Stimulated activated naive CD8-positive, alpha-beta T cell treated with anti-CD3 and anti-CD28 coated beads, Interleukin-15, Interleukin-2, amounts not matched to agents 100 ng/mL and 50 ng/mL, for 24 hours (primary cell): ENCODE measurements around the gene RILPL1.
"Not testable (repeated sequence)": the region's sequence is repeated elsewhere in the genome, so short reads cannot be mapped to it uniquely, and the experiment has no call there.

ENCODE experiments used
- H3K27ac Mint-ChIP-seq: one replicate; pipeline ENCODE4 v1.8.0; 2021; ENCODE audit warnings: mild to moderate bottlenecking, mixed read lengths
- H3K27me3 Mint-ChIP-seq: one replicate; pipeline ENCODE4 v1.8.0; 2021; ENCODE audit warnings: mixed read lengths
- H3K36me3 Mint-ChIP-seq: one replicate; pipeline ENCODE4 v1.8.0; 2021; ENCODE audit warnings: low read depth, mixed read lengths
- H3K4me1 Mint-ChIP-seq: one replicate; pipeline ENCODE4 v1.8.0; 2021; ENCODE audit warnings: low read depth, mixed read lengths
- H3K4me3 Mint-ChIP-seq: one replicate; pipeline ENCODE4 v1.8.0; 2021; ENCODE audit warnings: mild to moderate bottlenecking, mixed read lengths
- H3K9me3 Mint-ChIP-seq: one replicate; pipeline ENCODE4 v1.8.0; 2021; ENCODE audit warnings: mixed read lengths

RILPL1 gene

DNA sequence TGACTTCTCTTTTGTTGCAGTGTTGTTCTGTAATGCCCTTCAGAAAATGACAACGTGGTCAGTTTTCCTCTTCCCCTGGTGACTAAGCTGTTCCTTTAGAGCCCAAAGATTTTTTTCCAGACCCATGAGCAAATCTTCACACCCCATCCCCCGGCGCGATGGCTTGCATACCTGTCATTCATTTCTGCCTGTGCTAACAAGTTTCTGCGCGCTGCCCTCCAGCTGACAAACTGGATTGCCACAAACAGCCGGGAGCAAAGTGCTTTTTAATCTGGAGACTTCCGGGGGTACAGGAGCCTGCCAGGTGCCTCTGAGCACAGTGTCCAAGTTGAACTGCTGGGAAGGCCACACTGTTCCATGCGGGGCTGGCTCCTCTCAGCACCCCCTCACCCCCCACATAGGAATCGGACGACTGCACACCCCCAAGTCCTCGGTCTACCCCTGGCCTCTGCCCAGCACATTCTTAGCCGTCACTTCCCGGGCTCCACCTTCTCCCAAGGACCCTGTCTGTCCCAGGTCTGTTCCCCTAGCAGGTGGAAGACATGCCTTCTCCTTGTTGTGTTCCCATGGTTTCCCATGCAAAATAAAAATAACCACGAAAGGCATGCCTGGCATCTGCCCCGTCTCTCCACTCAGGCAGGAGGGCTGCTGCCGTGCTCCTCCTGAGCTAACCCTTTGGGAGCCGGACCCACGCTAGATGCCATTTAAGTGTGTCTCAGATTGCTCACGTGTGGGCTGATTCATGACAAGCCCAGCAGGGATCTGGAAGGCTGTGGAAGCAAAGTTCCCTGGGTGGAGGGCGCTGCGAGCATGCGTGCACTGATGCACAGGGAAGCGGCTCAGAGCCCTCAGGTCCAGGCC lies 14.1 kb downstream of the RILPL1 start:
- Mint-ChIP-seq H3K36me3 (no peaks in the 10 kb centered on the region), H3K4me1 (peaks cover 5% of the 10 kb centered on the region), H3K27ac (no peak overlapping the region), H3K4me3 (no peak overlapping the region), H3K9me3 (no peaks in the 10 kb centered on the region), H3K27me3 (no peaks in the 10 kb centered on the region)

GRCh38 chr12:123516216-123516780 lies 17.2 kb downstream of the RILPL1 start:
- Mint-ChIP-seq H3K9me3 (no peaks in the 10 kb centered on the region), H3K36me3 (no peaks in the 10 kb centered on the region), H3K27ac (no peak overlapping the region), H3K4me1 (peaks cover 5% of the 10 kb centered on the region), H3K4me3 (no peak overlapping the region), H3K27me3 (no peaks in the 10 kb centered on the region)

DNA sequence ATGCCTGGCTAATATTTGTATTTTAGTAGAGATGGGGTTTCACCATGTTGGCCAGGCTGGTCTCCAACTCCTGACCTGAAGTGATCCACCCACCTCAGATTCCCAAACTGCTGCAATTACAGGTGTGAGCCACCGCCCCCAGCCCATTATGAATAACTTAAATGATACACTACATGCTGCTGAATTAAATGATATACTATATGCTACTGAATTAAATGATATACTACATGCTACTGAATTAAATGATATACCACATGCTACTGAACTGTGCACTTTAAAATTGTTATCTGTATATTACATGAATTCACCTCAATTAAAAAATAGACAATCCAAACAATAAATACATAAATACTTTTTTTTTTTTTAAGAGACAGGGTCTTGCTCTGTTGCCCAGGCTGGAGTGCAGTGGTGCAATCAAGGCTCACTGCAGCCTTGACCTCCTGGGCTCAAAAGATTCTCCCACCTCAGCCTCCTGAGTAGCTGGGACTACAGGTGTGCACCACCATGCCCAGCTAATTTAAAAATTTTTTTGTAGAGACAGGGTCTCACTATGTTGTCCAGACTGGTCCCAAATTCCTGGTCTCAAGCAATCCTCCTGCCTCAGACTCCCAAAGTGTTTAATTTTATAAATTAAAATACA lies 18.8 kb downstream of the RILPL1 start:
- not testable (repeated sequence) for H3K27me3 Mint-ChIP-seq, H3K4me3 Mint-ChIP-seq, H3K36me3 Mint-ChIP-seq, H3K9me3 Mint-ChIP-seq, H3K4me1 Mint-ChIP-seq, H3K27ac Mint-ChIP-seq

DNA sequence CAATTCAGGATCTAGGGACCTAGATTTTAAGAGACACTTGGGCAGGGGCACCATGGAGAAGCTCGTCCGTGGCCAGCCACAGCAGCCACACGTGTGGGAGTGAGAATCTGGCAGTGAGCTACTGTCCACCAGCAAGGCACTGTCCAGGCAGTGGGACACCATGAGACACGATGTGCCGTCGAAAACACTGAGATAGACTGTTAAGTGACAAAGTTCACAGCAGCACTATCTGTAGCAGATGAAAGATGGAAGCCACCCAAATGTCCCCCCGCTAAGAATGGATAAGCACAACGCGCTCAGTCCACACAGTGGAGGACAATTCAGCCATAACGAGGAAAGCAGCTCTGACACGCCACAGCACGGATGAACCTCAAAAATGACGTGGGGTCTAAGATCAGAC lies 19.7 kb downstream of the RILPL1 start:
- H3K4me3 Mint-ChIP-seq, result no peak overlapping the region
- no peak overlapping the region for H3K27ac Mint-ChIP-seq
- H3K9me3 Mint-ChIP-seq, result no peaks in the 10 kb centered on the region
- H3K4me1 Mint-ChIP-seq, result no peaks in the 10 kb centered on the region
- no peaks in the 10 kb centered on the region for H3K27me3 Mint-ChIP-seq
- no peaks in the 10 kb centered on the region for H3K36me3 Mint-ChIP-seq

DNA sequence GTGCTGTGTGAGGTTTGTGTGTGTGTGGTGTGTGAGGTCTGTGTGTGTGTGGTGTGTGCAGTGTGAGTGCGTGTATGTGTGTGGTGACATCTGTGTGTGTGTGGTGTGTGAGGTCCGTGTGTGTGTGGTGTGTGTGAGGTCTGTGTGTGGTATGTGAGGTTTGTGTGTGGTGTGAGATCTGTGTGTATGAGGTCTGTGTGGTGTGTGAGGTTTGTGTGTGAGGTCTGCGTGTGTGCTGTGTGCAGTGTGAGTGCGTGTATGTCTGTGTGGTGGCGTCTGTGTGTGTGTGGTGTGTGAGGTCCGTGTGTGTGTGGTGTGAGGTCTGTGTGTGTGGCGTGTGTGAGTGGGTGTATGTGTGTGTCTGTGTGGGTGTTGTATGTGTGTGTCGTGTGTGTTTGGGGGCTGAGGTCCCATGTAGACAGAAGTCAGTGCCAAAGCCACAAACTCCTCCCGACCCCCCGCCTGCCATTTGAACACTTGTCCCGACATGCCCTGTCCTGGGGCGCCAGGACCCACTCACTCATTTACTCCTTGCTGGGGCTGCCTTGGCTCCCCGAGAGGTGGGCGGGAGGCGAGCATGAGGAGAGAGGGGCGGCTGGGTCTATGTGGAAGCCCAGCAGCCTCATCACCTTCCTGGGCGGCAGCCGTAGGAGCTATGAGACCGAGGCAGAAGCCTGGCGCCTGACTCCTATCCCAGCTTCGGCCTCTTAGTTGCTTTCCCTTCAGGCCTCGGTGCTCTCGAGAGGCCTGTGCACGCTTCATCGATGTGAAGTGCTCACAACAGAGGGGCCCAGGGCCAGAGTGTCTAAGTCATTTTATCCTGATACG lies 20.5 kb downstream of the RILPL1 start:
- Mint-ChIP-seq H3K27me3 (no peaks in the 10 kb centered on the region), H3K4me1 (no peaks in the 10 kb centered on the region), H3K4me3 (no peak overlapping the region), H3K27ac (no peak overlapping the region), H3K36me3 (no peaks in the 10 kb centered on the region), H3K9me3 (no peaks in the 10 kb centered on the region)

- H3K4me3 Mint-ChIP-seq, result no peak overlapping the region
- H3K27ac Mint-ChIP-seq, result no peak overlapping the region
- no peaks in the 10 kb centered on the region for H3K9me3 Mint-ChIP-seq
- no peaks in the 10 kb centered on the region for H3K36me3 Mint-ChIP-seq
- no peaks in the 10 kb centered on the region for H3K4me1 Mint-ChIP-seq
- H3K27me3 Mint-ChIP-seq, result no peaks in the 10 kb centered on the region
Measured at GRCh38 chr12:123506843-123507236, 26.7 kb downstream of the RILPL1 start.

- H3K4me3 Mint-ChIP-seq, result no peak overlapping the region
- H3K27me3 Mint-ChIP-seq, result no peaks in the 10 kb centered on the region
- no peaks in the 10 kb centered on the region for H3K9me3 Mint-ChIP-seq
- H3K36me3 Mint-ChIP-seq, result no peaks in the 10 kb centered on the region
- H3K27ac Mint-ChIP-seq, result no peak overlapping the region
- no peaks in the 10 kb centered on the region for H3K4me1 Mint-ChIP-seq
Measured at GRCh38 chr12:123506059-123506842, 27.3 kb downstream of the RILPL1 start.

DNA sequence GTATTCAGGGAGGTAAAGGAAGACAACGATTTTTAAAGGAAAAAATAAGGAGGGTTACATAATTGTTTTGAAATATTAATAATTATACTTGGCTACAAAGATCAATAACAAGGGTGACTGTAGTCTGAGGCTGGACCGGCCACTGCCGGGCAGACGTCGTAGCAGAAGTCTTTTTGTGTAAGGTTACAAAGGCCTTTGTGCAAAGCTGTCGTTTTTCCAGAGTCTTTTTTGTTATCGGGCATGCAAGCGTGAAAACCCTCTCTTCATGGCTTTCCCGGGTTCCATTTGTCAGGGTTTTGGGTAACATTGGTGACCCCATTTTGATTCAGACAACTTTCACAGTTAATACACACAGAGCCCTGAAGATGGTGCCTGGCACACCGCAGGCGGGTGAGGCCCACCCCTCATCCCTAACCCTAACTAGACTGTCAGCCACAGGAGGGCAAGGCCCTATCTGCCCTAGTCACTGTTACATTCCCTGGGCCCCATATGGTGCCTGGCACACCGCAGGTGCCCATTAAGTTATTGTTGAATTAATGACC lies 31.3 kb downstream of the RILPL1 start:
- H3K4me1 Mint-ChIP-seq, result no peaks in the 10 kb centered on the region
- H3K9me3 Mint-ChIP-seq, result no peaks in the 10 kb centered on the region
- H3K27ac Mint-ChIP-seq, result no peak overlapping the region
- no peaks in the 10 kb centered on the region for H3K27me3 Mint-ChIP-seq
- no peak overlapping the region for H3K4me3 Mint-ChIP-seq
- no peaks in the 10 kb centered on the region for H3K36me3 Mint-ChIP-seq

GRCh38 chr12:123499332-123499731 lies 34.2 kb downstream of the RILPL1 start:
- H3K36me3 Mint-ChIP-seq, result no peaks in the 10 kb centered on the region
- H3K27me3 Mint-ChIP-seq, result no peaks in the 10 kb centered on the region
- no peak overlapping the region for H3K27ac Mint-ChIP-seq
- no peak overlapping the region for H3K4me3 Mint-ChIP-seq
- H3K4me1 Mint-ChIP-seq, result no peaks in the 10 kb centered on the region
- no peaks in the 10 kb centered on the region for H3K9me3 Mint-ChIP-seq

- H3K27me3 Mint-ChIP-seq, result no peaks in the 10 kb centered on the region
- no peaks in the 10 kb centered on the region for H3K4me1 Mint-ChIP-seq
- H3K4me3 Mint-ChIP-seq, result no peak overlapping the region
- no peaks in the 10 kb centered on the region for H3K9me3 Mint-ChIP-seq
- H3K36me3 Mint-ChIP-seq, result no peaks in the 10 kb centered on the region
- H3K27ac Mint-ChIP-seq, result no peak overlapping the region
Measured at GRCh38 chr12:123498126-123498825, 35.2 kb downstream of the RILPL1 start.

- Mint-ChIP-seq H3K27me3 (no peaks in the 10 kb centered on the region), H3K4me1 (no peaks in the 10 kb centered on the region), H3K36me3 (no peaks in the 10 kb centered on the region), H3K27ac (no peak overlapping the region), H3K9me3 (no peaks in the 10 kb centered on the region), H3K4me3 (no peak overlapping the region)
Measured at GRCh38 chr12:123497065-123497464, 36.5 kb downstream of the RILPL1 start.

DNA sequence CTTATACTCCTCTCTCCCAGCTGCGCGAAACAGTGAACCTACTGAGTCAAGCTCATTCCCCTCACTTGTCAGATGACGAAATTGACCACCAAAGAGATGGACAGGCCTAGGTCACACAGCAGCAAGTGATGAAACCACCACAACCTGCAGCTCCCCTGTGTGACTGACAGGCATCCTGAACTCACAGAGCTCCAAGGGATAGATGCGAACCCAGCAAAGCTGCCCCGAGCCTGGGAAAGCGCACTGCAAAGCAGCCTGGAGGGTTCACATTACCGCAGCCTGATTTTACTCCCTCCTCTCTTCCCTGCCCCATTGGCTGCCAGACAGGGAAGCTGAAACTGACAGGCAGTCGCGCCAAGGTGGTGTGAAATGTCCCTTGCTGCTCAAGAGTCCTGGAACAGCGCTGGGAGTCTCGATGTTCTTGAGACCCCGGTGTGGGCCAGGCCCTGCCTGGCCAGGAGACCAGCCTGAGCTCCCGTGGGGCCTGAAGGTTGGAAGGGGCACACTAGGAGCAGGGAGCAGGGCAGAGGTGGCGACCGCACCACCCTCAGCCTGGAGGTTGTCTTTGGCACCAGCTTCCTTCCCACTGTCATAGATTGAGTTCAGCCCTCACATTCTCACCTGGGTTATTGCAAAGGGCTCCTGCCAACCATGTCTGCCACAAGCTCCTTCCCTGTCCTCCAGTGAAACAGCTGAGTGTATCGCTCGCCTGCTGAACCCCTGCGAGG lies 39.2 kb downstream of the RILPL1 start:
- H3K4me1 Mint-ChIP-seq, result no peaks in the 10 kb centered on the region
- no peak overlapping the region for H3K27ac Mint-ChIP-seq
- H3K9me3 Mint-ChIP-seq, result no peaks in the 10 kb centered on the region
- no peaks in the 10 kb centered on the region for H3K27me3 Mint-ChIP-seq
- H3K4me3 Mint-ChIP-seq, result no peak overlapping the region
- H3K36me3 Mint-ChIP-seq, result no peaks in the 10 kb centered on the region

GRCh38 chr12:123492339-123493039 lies 41.0 kb downstream of the RILPL1 start:
- not testable (repeated sequence) for H3K4me3 Mint-ChIP-seq, H3K27ac Mint-ChIP-seq, H3K4me1 Mint-ChIP-seq, H3K27me3 Mint-ChIP-seq, H3K9me3 Mint-ChIP-seq, H3K36me3 Mint-ChIP-seq
